H1 (cell line): Measurements from ENCODE around the gene MORC3. TPM values are rescaled to one million over a fixed set of nuclear protein-coding genes. Genes with fewer than 3 reads are reported as not detected.

Source experiments
- CTCF ChIA-PET: fragments of 300-600 bp; sonication (Branson Sonifier 250); formaldehyde crosslinking; loops from one replicate; lab custom pipeline; 2021; ENCODE audit not compliant: partially characterized antibody; lab: Charles Lee
- POLR2A ChIA-PET: fragments of 300-600 bp; sonication (Branson Sonifier 250); formaldehyde crosslinking; loops from one replicate; lab custom pipeline; 2021; ENCODE audit warnings: inconsistent platforms; ENCODE audit not compliant: partially characterized antibody; lab: Charles Lee
- DNase-seq, 2 experiments: peaks; one replicate each; pipeline versions ENCODE4 v3.0.0 to v3.0.0-alpha.2; 2010 to 2022; ENCODE audit warnings: low spot score in 2 of 2, low read depth in 1 of 2, mixed read lengths in 1 of 2
- FAIRE-seq: peaks from 2 replicates; lab custom pipeline; 2011; peaks lifted over from hg19 to GRCh38; lab: Jason Lieb, UNC
- H2AFZ ChIP-seq: 2 replicates; pipeline ENCODE4 v1.8.1; 2012; ENCODE audit warnings: low read length, inconsistent platforms
- H2AK5ac ChIP-seq: 2 replicates; pipeline ENCODE4 v1.6.1; 2013; ENCODE audit warnings: low read depth, low read length
- H2BK120ac ChIP-seq: replicated peaks from 2 replicates; pipeline ENCODE3; 2013; ENCODE audit warnings: low read depth, low read length, inconsistent platforms
- H2BK12ac ChIP-seq: 2 replicates; pipeline ENCODE4 v1.6.1; 2013; ENCODE audit warnings: low read depth, low read length
- H2BK15ac ChIP-seq: 2 replicates; pipeline ENCODE4 v1.6.1; 2013; ENCODE audit warnings: low read length
- H2BK20ac ChIP-seq: 2 replicates; pipeline ENCODE4 v1.6.1; 2013; ENCODE audit warnings: low read length
- H2BK5ac ChIP-seq: 2 replicates; pipeline ENCODE4 v1.6.1; 2013; ENCODE audit warnings: low read depth, low read length
- H3K14ac ChIP-seq: 2 replicates; pipeline ENCODE4 v1.6.1; 2013; ENCODE audit warnings: inconsistent platforms; ENCODE audit not compliant: insufficient read length
- H3K18ac ChIP-seq: 2 replicates; pipeline ENCODE4 v1.6.1; 2013; ENCODE audit warnings: low read length; ENCODE audit errors: extremely low read depth
- H3K23ac ChIP-seq: 2 replicates; pipeline ENCODE4 v1.6.1; 2013; ENCODE audit warnings: inconsistent platforms; ENCODE audit not compliant: insufficient read length
- H3K23me2 ChIP-seq: 2 replicates; pipeline ENCODE4 v1.6.1; 2013; ENCODE audit warnings: low read depth, low read length
- H3K27ac ChIP-seq: 2 replicates; pipeline ENCODE4 v1.6.1; 2011; ENCODE audit warnings: low read depth, low read length, inconsistent platforms
- H3K27me3 ChIP-seq, 4 experiments: replicated peaks in 1 of 4; 1 replicate in 1 of 4; 2 replicates in 3 of 4; pipeline versions ENCODE4 v1.6.1 to v1.8.1; 2011 to 2013; ENCODE audit warnings: low read length in 3 of 4, mild to moderate bottlenecking in 3 of 4, inconsistent platforms in 2 of 4, mixed read lengths in 2 of 4, moderate library complexity in 1 of 4; ENCODE audit not compliant: control insufficient read depth in 3 of 4, insufficient read depth in 3 of 4; ENCODE audit errors: extremely low read depth in 1 of 4
- H3K36me3 ChIP-seq, 4 experiments: 2 replicates each; pipeline versions ENCODE4 v1.6.1 to v1.8.1; 2011 to 2013; ENCODE audit warnings: mild to moderate bottlenecking in 4 of 4, low read length in 3 of 4, moderate library complexity in 2 of 4, control low read depth in 1 of 4, inconsistent platforms in 1 of 4; ENCODE audit not compliant: insufficient read depth in 4 of 4, control insufficient read depth in 2 of 4
- H3K4ac ChIP-seq: replicated peaks from 2 replicates; pipeline ENCODE3; 2013; ENCODE audit warnings: low read length, low read depth, mixed read lengths, inconsistent platforms; ENCODE audit not compliant: insufficient read length
- H3K4me1 ChIP-seq, 4 experiments: replicated peaks in 1 of 4; 1 replicate in 1 of 4; 2 replicates in 3 of 4; pipeline versions ENCODE4 v1.6.1 to v1.8.1; 2011 to 2013; ENCODE audit warnings: low read length in 3 of 4, inconsistent platforms in 2 of 4, mixed read lengths in 1 of 4; ENCODE audit not compliant: insufficient read depth in 4 of 4, control insufficient read depth in 3 of 4
- H3K4me2 ChIP-seq, 2 experiments: 2 replicates each; pipeline versions ENCODE4 v1.6.1 to v1.8.1; 2011 to 2013; ENCODE audit warnings: low read depth in 2 of 2, low read length in 2 of 2, control low read depth in 1 of 2, inconsistent platforms in 1 of 2, mild to moderate bottlenecking in 1 of 2; ENCODE audit not compliant: insufficient read depth in 1 of 2
- H3K4me3 ChIP-seq, 4 experiments: fragments of 200-600, 300-600 bp in 1 of 4; sonication (generic), shearing (Covaris generic), sonication (Bioruptor Twin) in 1 of 4; 2 replicates each; pipeline versions ENCODE4 v1.5.1 to v1.8.1; 2011 to 2016; ENCODE audit warnings: low read length in 4 of 4, low read depth in 3 of 4, control low read depth in 2 of 4, inconsistent platforms in 2 of 4, mild to moderate bottlenecking in 2 of 4, mixed read lengths in 1 of 4, moderate library complexity in 1 of 4; ENCODE audit not compliant: insufficient read depth in 2 of 4; ENCODE audit errors: extremely low read depth in 1 of 4
- H3K56ac ChIP-seq: replicated peaks from 2 replicates; pipeline ENCODE3; 2013; ENCODE audit warnings: low read depth, mild to moderate bottlenecking, mixed read lengths, low read length, inconsistent platforms; ENCODE audit not compliant: insufficient read length
- H3K79me1 ChIP-seq: 2 replicates; pipeline ENCODE4 v1.6.1; 2013; ENCODE audit warnings: low read depth, low read length, control low read depth
- H3K79me2 ChIP-seq, 2 experiments: 2 replicates each; pipeline versions ENCODE4 v1.6.1 to v1.8.1; 2012 to 2013; ENCODE audit warnings: low read length in 2 of 2, mild to moderate bottlenecking in 2 of 2, inconsistent platforms in 1 of 2; ENCODE audit not compliant: insufficient read depth in 2 of 2, control insufficient read depth in 1 of 2
- H3K9ac ChIP-seq, 4 experiments: replicated peaks in 1 of 4; 1 replicate in 1 of 4; 2 replicates in 3 of 4; pipeline versions ENCODE4 v1.6.1 to v1.8.1; 2011 to 2013; ENCODE audit warnings: low read depth in 3 of 4, low read length in 3 of 4, control low read depth in 2 of 4, mild to moderate bottlenecking in 2 of 4, moderate library complexity in 2 of 4, inconsistent platforms in 1 of 4; ENCODE audit errors: extremely low read depth in 1 of 4
- H3K9me3 ChIP-seq, 2 experiments: 2 replicates each; pipeline versions ENCODE4 v1.6.1 to v1.8.1; 2012 to 2013; ENCODE audit warnings: mild to moderate bottlenecking in 2 of 2, moderate library complexity in 2 of 2, control low read depth in 1 of 2, inconsistent platforms in 1 of 2, low read depth in 1 of 2, low read length in 1 of 2, mixed read lengths in 1 of 2; ENCODE audit not compliant: insufficient read depth in 2 of 2
- H4K20me1 ChIP-seq, 2 experiments: replicated peaks in 1 of 2; 2 replicates each; pipeline versions ENCODE3 to v1.8.1; 2011 to 2013; ENCODE audit warnings: inconsistent platforms in 2 of 2, low read length in 2 of 2, mild to moderate bottlenecking in 1 of 2; ENCODE audit not compliant: insufficient read depth in 2 of 2, control insufficient read depth in 1 of 2
- H4K5ac ChIP-seq: 2 replicates; pipeline ENCODE4 v1.6.1; 2013; ENCODE audit warnings: low read length, low read depth, mixed read lengths, inconsistent platforms; ENCODE audit not compliant: insufficient read length
- H4K8ac ChIP-seq: 2 replicates; pipeline ENCODE4 v1.8.0; 2013; ENCODE audit warnings: mild to moderate bottlenecking, moderate library complexity, low read length, inconsistent platforms; ENCODE audit not compliant: insufficient read depth; ENCODE audit errors: extremely low read depth
- H4K91ac ChIP-seq: replicated peaks from 2 replicates; pipeline ENCODE3; 2013; ENCODE audit warnings: low read length, mixed read lengths, inconsistent platforms; ENCODE audit not compliant: insufficient read length
- BACH1 ChIP-seq: IDR thresholded peaks from 2 replicates; pipeline ENCODE4 v1.6.1; 2012; ENCODE audit warnings: low read length, improper control_type of control experiment
- CHD1 ChIP-seq: IDR thresholded peaks from 2 replicates; pipeline ENCODE4 v1.6.1; 2012; ENCODE audit warnings: low read depth, low read length, improper control_type of control experiment
- E2F6 ChIP-seq: IDR thresholded peaks from 2 replicates; pipeline ENCODE4 v1.6.1; 2012; ENCODE audit warnings: inconsistent platforms
- JUND ChIP-seq: IDR thresholded peaks from 2 replicates; pipeline ENCODE4 v1.6.1; 2011; ENCODE audit warnings: mild to moderate bottlenecking, improper control_type of control experiment, low read length
- MAFK ChIP-seq: IDR thresholded peaks from 2 replicates; pipeline ENCODE4 v1.6.1; 2012; ENCODE audit warnings: low read depth, mild to moderate bottlenecking, improper control_type of control experiment, low read length
- MAX ChIP-seq: IDR thresholded peaks from 2 replicates; pipeline ENCODE4 v1.6.1; 2012; ENCODE audit warnings: inconsistent platforms
- NRF1 ChIP-seq: IDR thresholded peaks from 2 replicates; pipeline ENCODE4 v1.6.1; 2011; ENCODE audit warnings: mild to moderate bottlenecking, low read depth, low read length, improper control_type of control experiment
- RXRA ChIP-seq: IDR thresholded peaks from 2 replicates; pipeline ENCODE4 v1.6.1; 2011; ENCODE audit warnings: low read depth, mild to moderate bottlenecking, low read length, moderate library complexity; ENCODE audit not compliant: insufficient read depth
- SIN3A ChIP-seq, 2 experiments: IDR thresholded peaks in 1 of 2; conservative IDR thresholded peaks in 1 of 2; 2 replicates each; pipeline ENCODE4 v1.6.1; 2011 to 2012; ENCODE audit warnings: low read length in 2 of 2, improper control_type of control experiment in 1 of 2, low read depth in 1 of 2, mild to moderate bottlenecking in 1 of 2
- SP2 ChIP-seq: IDR thresholded peaks from 2 replicates; pipeline ENCODE4 v1.6.1; 2012; ENCODE audit warnings: mild to moderate bottlenecking, low read length, inconsistent platforms
- SP4 ChIP-seq: IDR thresholded peaks from 2 replicates; pipeline ENCODE4 v1.6.1; 2012; ENCODE audit warnings: low read length, inconsistent platforms
- TAF1 ChIP-seq: IDR thresholded peaks from 2 replicates; pipeline ENCODE4 v1.6.1; 2011; ENCODE audit warnings: mild to moderate bottlenecking, low read depth, low read length
- TAF7 ChIP-seq: optimal IDR thresholded peaks from 2 replicates; pipeline ENCODE3; 2011; ENCODE audit warnings: low read depth, mild to moderate bottlenecking, inconsistent platforms, low read length, moderate library complexity, borderline replicate concordance
- TEAD4 ChIP-seq: IDR thresholded peaks from 2 replicates; pipeline ENCODE4 v1.6.1; 2012; ENCODE audit warnings: low read depth, low read length, inconsistent platforms, mixed read lengths
- whole genome bisulfite sequencing, 2 experiments: shearing (Covaris generic) in 1 of 2; methylation state at CpG; one replicate each; pipeline versions ENCODE4 v1.1.6 to v1.1.7; 2013 to 2015; ENCODE audit warnings: low lambda C conversion rate in 2 of 2, mixed read lengths in 2 of 2, inconsistent platforms in 1 of 2, low coverage in 1 of 2, missing lambda C conversion rate in 1 of 2; ENCODE audit not compliant: insufficient replicate concordance in 2 of 2, insufficient coverage in 1 of 2, insufficient read length in 1 of 2; ENCODE audit errors: extremely low coverage in 1 of 2, missing lambda C conversion rate in 1 of 2; 5-methylcytosine and 5-hydroxymethylcytosine counted together
- polyA plus RNA-seq, 7 experiments: library from polyadenylated mRNA; depleted of rRNA in 3 of 7; stranded (reverse) in 5 of 7; unstranded in 2 of 7; fragments of >200 nt in 5 of 7; fragments of 200-250 nt in 2 of 7; gene quantifications; 1 replicate in 5 of 7; 2 replicates in 1 of 7; 4 replicates in 1 of 7; pipeline versions ENCODE4 v1.2.1 to v1.2.3, GENCODE V29; 2011 to 2013; ENCODE audit warnings: missing spikeins in 2 of 7, mixed read lengths in 2 of 7
- total RNA-seq: library from RNA; stranded (reverse); fragmentation: NEBNext Ultra II Directional; extraction: Animal tissue kit (Norgen Biotek cat#: 25700); gene quantifications from 2 replicates; pipeline ENCODE4 v1.2.1, GENCODE V29; 2021

Gene MORC3
- total and polyA plus RNA-seq, 2 of the 8 experiments (the other 6 are each of a cell fraction or from before 2014, with no cell fraction given): 5.0 to 20.4 TPM

GRCh38 chr21:36396971-36397370 lies 77.0 kb downstream of the MORC3 start:
- no peak overlapping the region for H2BK120ac ChIP-seq
- no peak for TF ChIP-seq RXRA
- no peak for TF ChIP-seq TAF7
- TF ChIP-seq JUND: no peak
- no peak for TF ChIP-seq TAF1
- no peak for TF ChIP-seq SP4
- no peak for TF ChIP-seq SIN3A (conservative IDR thresholded peaks at IDR 0.05 in 1 of 2, IDR thresholded peaks at IDR 0.05 in 1 of 2; ENCODE audit: low read depth in 1 of 2, low read length in 2 of 2)
- TF ChIP-seq MAX: no peak
- TF ChIP-seq BACH1: no peak
- TF ChIP-seq CHD1: no peak
- TF ChIP-seq MAFK: no peak
- no peak for TF ChIP-seq TEAD4
- no peak for TF ChIP-seq E2F6
- TF ChIP-seq NRF1: no peak
- TF ChIP-seq SP2: no peak

More at GRCh38 chr21:36396971-36397370, 77.0 kb downstream of the MORC3 start:
- Histone ChIP-seq H3K23ac (no peak overlapping the region), H4K20me1 (no peaks in the 10 kb centered on the region), H4K8ac (no peak overlapping the region), H2BK15ac (no peak overlapping the region), H4K91ac (no peak overlapping the region), H3K4me1 (no peaks in the 10 kb centered on the region), H2AFZ (no peak overlapping the region), H3K79me2 (no peaks in the 10 kb centered on the region), H3K4me2 (no peak overlapping the region), H3K4me3 (no peak overlapping the region), H2BK5ac (no peak overlapping the region), H3K56ac (no peak overlapping the region), H4K5ac (no peak overlapping the region), H3K14ac (no peak overlapping the region), H3K4ac (no peak overlapping the region), H3K9ac (no peak overlapping the region), H3K9me3 (peaks cover 0 to 8% of the 10 kb centered on the region in 2 experiments; a peak in 1 of 4 replicates), H3K23me2 (no peaks in the 10 kb centered on the region), H2BK12ac (no peak overlapping the region), H3K27ac (no peak overlapping the region), H3K79me1 (no peaks in the 10 kb centered on the region), H2BK20ac (no peak overlapping the region), H2AK5ac (no peak overlapping the region), H3K27me3 (no peaks in the 10 kb centered on the region), H3K18ac (no peak overlapping the region), H3K36me3 (peaks cover 2 to 42% (median 18%) of the 10 kb centered on the region in 4 experiments; a peak in 5 of 8 replicates)
- ChIA-PET CTCF (interaction anchor here (1.0 to 1.9 kb wide), 3 partner anchors 8 to 272 kb away, joined by 3 to 4 read pairs (median 3); no protein-coding TSS in a partner anchor), POLR2A (interaction anchor here (0.8 kb wide), 1 partner anchor 10 kb away, joined by 3 read pairs; no protein-coding TSS in a partner anchor)
- no peak for DNase-seq
- 84% methylated on average over 4 of the region's 4 CpGs; no CpG with 5 or more reads in 1 of the 2 experiments for WGBS, 2 experiments
- no peak for FAIRE-seq
